Posterior vena cava (tissue), 2 donors: ENCODE data around the gene GID8. TPM values are rescaled to one million over a fixed set of nuclear protein-coding genes. Genes with fewer than 3 reads are reported as not detected.
"Not testable (repeated sequence)": the region's sequence is repeated elsewhere in the genome, so short reads cannot be mapped to it uniquely, and the experiment has no call there.

Experiments
- DNase-seq: peaks from one replicate; pipeline ENCODE4 v3.0.0-alpha.2; 2020; ENCODE audit warnings: low spot score
- intact Hi-C, 2 donors: fragments of 100-400 bp; cut with DNase I; formaldehyde crosslinking; loops; one replicate each; pipeline versions ENCODE4 v1.14.1 to v1.14.2; 2022 to 2023
- total RNA-seq, 2 donors: library from RNA; stranded (reverse); fragmentation: NEBNext Ultra II Directional; extraction: Animal tissue kit (Norgen Biotek cat#: 25700); gene quantifications; one replicate each; pipeline ENCODE4 v1.2.1, GENCODE V29; 2021
- donor health status: DM: yes; HTN: yes; CAD: no.
- donor health status: DM: yes; HTN: yes; CAD: no.

Gene GID8
- total RNA-seq, 2 donors from 2014 or later = 14.9 to 20.0 TPM

GRCh38 chr20:62951143-62951895, 13.4 kb downstream of the GID8 start:
- intact Hi-C loops = no loop called here
- DNase-seq = no peak

DNA sequence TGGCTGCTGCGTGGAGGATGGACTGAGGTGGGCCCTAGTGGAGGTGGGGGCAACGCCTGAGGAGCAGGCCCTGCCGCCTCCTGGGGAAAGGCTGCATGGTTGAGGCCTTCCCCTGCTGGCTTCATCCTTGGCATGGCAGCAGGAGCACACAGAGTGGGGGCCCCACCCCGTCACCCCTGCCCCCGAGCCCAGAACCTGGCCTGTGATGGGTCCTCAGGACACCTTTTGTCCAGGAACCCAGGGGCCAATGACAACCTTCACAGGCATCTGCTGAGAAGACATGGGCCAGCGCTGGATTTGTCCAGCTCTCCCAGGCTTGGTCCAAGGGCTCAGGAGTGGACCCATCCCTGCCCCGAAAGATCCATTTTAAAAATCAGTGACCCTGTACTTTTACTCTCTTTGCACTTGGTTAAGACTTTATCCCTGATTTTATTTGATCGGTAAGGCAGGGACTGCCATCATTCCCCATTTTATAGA, 14.0 kb downstream of the GID8 start:
- DNase-seq = no peak
- intact Hi-C loops = no loop called here

DNA sequence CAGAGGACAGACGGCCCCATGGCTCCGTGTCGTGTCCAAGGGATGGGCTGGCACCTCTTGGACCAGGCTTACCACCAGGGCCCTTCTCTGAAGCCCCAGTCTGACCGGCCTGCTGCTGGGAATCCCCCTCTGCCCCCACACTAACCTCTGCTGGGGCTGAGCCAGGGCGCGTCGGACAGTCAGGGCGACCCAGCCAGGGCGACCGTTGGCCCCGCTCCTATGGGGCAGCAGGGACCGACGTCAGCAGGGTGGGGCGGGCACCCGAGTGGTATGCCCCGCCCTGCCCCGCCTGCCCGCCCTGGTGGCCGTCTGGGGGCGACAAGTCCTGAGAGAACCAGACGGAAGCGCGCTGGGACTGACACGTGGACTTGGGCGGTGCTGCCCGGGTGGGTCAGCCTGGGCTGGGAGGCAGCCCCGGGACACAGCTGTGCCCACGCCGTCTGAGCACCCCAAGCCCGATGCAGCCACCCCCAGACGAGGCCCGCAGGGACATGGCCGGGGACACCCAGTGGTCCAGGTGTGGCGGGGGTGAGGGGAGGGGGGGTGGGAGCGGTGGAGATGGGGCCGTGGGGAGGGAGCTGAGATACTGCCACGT, 14.5 kb downstream of the GID8 start, which contains the start of gene SLC17A9:
Gene SLC17A9 (plus strand): TSS at position 337 of the 595 bp plus-strand sequence. CDS start 122 bp downstream, at position 459.
- intact Hi-C loops = no loop called here
- DNase-seq = peak; percentile 92

GRCh38 chr20:62952968-62953838, 15.3 kb downstream of the GID8 start:
- peak; percentile 80 for DNase-seq
- intact Hi-C loops = no loop called here

GRCh38 chr20:62953839-62954703, 16.1 kb downstream of the GID8 start:
- DNase-seq = peak; percentile 94
- intact Hi-C loops = no loop called here

GRCh38 chr20:62955519-62956386, 17.8 kb downstream of the GID8 start:
- peak; percentile 76 for DNase-seq
- intact Hi-C loops = no loop called here

GRCh38 chr20:62956387-62957135, 18.6 kb downstream of the GID8 start:
- DNase-seq = peak; percentile 75
- intact Hi-C loops = no loop called here

- peak; percentile 76 for DNase-seq
- intact Hi-C loops = no loop called here
Observed at GRCh38 chr20:62957136-62958117, 19.5 kb downstream of the GID8 start.

GRCh38 chr20:62958388-62959100, 20.6 kb downstream of the GID8 start:
- DNase-seq = peak; percentile 72
- intact Hi-C loops = no loop called here

DNA sequence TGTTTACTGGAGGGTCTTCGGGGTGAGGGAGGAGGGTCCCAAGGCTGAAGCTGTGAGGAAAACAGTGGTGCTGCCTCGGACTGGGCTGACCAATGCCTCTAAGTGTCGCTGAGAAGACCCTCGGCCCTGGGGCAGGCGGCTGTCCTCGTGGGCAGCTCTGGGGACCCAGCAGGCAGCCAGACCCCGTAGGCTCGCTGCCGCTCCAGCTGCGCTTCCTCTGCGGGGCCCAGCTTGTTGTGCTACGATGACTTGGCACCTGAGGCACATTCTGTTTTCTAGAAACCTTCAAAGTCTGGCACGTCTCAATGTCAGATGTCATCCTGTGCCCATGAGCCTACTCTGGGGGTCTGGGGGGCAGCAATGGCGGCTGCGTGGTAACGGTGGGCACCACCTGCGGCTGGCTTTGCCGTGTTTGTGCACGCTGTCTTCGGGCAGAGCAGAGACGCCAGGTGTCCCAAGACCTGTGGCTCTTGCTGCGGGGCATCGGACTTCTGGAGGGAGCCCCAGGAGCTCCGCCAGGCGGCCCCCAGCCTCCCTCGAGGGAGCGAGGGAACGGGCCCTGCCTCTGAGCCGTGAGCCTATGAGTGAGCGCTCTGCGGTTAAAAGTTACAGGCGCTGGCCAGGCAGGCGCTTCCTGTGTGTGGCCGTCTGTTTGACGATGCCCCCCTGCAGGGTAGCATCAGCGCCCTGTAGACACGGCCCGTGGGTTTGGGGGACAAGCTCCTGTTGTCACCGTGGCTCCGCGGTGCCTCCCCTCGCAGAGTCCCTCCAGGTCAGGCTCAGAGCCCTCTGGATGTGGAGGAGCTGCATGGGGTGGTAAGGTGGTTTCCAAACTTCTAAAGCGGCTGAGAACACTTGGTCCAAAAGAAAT, 21.4 kb downstream of the GID8 start:
- peak; percentile 73 for DNase-seq
- intact Hi-C loops = no loop called here

DNA sequence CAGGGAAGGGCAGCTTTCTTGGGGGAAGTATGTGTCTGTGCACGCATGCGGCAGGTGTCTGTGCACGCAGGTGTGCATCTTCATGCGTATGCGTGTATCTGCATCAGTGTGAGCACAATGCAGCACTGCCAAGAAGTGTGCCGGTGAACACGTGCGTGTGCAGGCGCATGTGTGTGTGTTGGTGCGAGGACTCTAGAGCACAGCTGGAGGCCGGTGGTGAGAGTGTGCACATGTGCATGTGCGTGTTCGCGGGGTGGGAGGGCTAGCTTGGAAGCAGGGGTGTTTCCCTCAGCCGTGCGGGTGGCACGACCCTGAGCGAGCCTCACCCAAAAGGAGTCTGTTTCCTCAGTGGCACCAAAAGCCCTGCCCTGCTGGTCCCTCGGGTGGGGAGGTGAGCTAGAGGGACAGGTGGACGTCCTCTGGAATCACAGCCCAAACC, 22.1 kb downstream of the GID8 start:
- DNase-seq = no peak
- intact Hi-C loops = no loop called here

DNA sequence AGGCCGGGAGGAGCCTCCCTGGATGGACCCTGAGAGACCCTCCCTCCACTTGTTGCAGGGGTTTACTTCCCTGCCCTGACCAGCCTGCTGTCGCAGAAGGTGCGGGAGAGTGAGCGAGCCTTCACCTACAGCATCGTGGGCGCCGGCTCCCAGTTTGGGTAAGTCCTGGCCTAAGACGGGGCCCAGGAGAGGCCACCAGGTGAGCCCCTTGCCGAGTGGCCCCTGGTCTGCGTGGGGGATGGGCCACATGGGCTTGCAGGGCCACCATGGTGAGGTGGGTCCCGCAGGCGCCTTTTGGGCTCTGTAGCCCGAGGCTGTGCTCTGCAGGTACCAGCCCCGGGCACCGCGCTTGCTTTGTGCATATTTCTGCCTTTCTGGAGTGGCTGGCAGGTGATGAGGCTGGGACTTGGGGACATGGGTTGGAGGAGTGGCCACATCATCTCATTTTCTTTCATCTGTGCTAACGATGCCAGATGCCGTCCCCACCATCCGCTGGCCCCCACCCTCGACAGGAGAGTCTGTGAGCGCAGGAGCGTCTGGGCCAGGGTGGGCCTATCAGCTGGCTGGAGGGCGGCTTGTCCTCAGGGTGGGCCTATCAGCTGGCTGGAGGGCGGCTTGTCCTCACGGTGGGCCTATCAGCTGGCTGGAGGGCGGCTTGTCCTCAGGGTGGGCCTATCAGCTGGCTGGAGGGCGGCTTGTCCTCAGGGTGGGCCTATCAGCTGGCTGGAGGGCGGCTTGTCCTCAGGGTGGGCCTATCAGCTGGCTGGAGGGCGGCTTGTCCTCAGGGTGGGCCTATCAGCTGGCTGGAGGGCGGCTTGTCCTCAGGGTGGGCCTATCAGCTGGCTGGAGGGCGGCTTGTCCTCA, 22.7 kb downstream of the GID8 start:
- DNase-seq, intact Hi-C loops: not testable (repeated sequence)

- no peak for DNase-seq
- intact Hi-C loops = no loop called here
Observed at GRCh38 chr20:62961310-62961783, 23.4 kb downstream of the GID8 start.
